GM18502 (cell line): ENCODE measurements around the gene ETV1.

Source experiments
- ATAC-seq: cut with Tn5 transposase; IDR thresholded peaks from one replicate; pipeline ENCODE4 v1.9.1; 2021; ENCODE audit warnings: mild to moderate bottlenecking; ENCODE audit not compliant: unreplicated experiment, poor library complexity

The ETV1 gene

GRCh38 chr7:13890793-13891192, 98.7 kb downstream of the ETV1 start:
- ATAC-seq: no peak

DNA sequence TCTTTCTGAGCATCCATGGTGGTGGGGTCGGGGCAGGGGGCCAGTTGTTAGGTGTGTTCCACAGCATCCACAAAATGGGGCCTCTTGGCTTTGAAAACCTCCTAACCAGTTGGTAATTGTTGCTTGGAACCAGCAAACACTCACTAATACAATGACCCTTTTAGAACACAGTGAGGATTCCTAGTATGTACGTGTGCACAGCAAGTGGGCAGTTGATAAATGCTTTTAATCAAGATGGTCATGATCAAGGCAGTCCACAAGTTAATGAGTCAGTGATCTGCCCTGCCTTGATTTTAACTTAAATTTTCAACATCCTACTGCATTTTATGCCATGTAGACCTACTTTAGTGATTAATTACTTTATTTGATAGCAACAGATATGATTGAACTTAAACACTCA, 103.1 kb downstream of the ETV1 start:
- no peak for ATAC-seq

- no peak for ATAC-seq
Measured at GRCh38 chr7:13882051-13882450, 107.4 kb downstream of the ETV1 start.

DNA sequence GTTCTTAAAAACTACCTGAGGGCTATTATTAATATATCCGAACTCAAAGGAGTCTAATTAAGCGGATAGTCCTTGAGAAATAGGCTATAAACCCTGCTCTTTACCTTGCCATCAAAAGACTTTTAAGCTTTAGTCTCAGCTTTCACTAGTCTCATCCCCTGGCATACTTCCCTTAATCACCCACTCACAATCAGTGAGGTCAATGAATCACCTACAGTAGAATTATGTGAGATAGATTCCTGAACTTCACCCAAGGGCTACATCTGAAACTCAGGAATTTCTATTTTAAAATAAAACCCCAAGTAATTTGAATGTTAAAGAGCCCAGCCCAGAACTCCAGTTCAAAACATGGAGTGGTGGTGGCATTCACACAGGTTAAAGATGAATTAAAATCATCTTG, 108.7 kb downstream of the ETV1 start:
- ATAC-seq: no peak

DNA sequence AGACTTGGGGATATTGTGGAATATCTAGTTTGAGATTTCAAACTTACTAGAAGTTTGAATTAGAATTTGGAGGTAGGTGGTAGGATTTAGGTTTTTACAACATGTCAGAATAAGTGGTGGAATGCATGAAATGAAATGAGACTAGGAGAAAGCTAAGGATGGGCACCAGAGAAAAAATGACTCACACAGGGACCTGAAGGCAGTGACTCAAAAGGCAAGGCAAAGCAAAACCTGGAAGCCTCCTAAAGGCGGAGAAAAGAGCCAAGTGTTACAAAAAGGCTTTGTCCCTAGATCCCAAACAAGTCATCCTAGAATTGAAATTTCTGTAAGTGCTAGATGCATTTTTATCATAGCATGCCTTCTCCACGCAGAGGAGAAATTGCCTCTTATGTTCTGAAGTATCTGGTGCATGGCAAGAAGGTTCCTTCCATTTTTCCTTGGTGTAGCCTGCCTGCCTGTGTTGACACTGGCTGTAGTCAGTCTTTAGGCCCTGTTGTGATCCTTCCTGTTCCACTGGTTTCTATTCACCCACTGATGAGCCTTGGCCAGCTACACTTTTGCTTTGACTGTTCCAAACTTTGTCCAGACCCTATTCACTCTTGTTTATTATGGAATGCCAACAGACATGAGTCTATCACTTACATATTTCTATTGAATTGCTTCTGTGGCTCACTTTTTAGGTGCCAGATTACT, 109.3 kb downstream of the ETV1 start:
- ATAC-seq: no peak

DNA sequence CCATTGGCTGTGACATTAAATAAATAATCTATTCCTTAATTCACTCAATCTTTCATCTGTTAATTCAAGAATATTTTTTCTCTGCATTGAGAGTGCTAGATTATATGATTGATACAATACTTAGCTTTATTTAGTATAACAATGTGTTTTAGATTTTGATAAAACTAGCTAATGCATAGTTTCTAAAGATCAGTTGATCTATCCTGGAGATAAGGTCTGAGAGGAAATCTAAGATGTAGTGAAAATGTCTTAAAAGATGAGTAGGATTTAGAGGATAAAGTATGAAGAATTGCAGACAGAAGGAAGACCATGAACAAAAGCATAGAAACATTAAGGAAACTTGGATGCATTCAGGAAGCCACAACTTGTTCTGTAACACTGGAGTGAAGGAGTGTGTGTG, 110.3 kb downstream of the ETV1 start:
- no peak for ATAC-seq

GRCh38 chr7:13878154-13878553, 111.3 kb downstream of the ETV1 start:
- ATAC-seq: no peak

- no peak for ATAC-seq
Measured at GRCh38 chr7:13875496-13876074, 113.9 kb downstream of the ETV1 start.

DNA sequence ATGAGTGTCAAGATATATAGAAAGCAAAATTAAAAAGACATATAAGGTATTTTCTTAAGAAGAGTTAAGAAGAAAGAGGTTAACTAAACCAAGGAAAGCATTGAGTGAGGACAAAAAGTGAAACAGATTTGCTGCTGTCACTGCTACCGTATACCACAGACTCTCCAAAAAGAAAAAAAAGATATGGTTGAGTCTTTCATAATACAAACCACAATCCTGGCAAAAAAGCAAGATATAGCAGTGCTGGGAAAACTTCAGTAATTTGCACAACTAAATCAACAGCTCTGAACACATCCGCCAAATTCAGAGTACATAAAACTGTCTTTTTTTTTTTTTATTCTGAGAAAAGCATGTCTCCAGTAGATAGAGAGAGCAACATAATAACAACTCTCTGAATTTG, 114.7 kb downstream of the ETV1 start:
- ATAC-seq: no peak

DNA sequence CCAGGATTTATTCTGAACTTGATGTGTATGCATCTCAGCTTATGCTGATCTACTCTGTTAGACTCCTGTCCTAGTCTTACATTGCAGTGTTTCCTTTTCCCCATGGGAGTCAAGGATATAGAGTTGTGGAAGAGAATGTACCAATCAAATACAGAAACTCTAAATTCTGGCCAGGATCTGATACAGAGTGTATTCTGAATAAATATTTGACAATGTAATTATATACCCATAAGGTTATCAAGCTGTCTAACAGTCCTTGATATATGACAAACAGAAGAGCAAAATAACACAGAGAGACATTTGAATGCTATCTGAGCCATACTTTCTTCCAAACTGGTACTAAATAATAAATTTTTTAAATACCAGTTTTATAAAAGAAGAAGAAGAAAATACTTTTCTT, 116.8 kb downstream of the ETV1 start:
- ATAC-seq: no peak

GRCh38 chr7:13871008-13871407, 118.5 kb downstream of the ETV1 start:
- no peak for ATAC-seq

DNA sequence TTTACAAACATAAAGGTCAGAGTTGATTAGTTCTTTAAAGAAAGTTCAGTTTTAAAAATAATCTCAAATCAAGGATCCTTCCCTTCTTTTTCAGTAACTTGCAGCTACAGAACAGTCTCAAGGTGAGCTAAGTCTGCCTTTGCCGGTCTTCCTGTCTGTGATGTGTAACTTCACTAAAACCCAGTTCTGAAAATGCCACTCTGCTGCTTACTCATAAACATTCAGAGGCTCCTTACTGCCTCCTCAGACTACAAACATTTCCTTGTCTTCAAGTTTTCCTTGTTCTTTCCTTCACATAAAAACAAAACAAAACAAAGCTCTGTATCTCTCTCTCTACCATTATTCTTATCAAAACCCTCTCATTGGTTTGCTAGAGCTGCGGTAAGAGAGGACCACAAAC, 128.7 kb downstream of the ETV1 start:
- no peak for ATAC-seq

- no peak for ATAC-seq
Measured at GRCh38 chr7:13856012-13856411, 133.5 kb downstream of the ETV1 start.

GRCh38 chr7:13852281-13852968, 137.0 kb downstream of the ETV1 start:
- ATAC-seq: no peak

- ATAC-seq: no peak
Measured at GRCh38 chr7:13851736-13852135, 137.7 kb downstream of the ETV1 start.

- ATAC-seq: peak; percentile 86
Measured at GRCh38 chr7:13850185-13850752, 139.2 kb downstream of the ETV1 start.

DNA sequence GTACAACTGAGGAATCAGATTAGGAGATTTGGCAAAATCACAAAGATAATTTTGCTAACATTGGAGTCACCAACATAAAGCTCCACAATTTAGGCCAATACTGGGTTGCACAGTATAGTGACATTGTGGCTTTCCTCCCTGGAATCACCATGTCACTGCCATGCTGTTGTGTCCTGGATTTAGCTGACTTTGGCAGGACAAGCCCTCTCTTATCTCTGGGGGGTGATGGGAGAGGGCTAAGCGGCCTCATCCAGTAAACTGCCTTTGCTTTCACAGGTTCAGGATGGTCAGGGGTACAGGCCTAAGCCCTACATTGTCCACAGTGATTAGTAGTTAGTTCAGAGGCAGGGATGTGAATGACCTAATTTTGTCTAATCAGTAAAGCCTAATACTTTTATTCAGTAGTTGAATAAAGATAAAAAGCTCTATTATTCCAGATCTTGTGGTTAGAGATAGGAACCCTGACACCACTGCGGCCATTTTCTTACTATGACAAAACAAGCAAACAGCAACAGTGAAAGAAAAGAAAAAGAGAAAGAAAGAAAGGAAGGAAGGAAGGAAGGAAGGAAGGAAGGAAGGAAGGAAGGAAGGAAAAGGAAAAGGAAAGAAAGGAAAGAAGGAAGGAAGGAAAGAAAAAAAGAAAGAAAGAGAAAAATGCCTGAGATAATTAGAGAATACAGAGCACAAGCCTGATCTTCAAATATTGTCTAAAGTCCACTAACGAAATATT, 140.1 kb downstream of the ETV1 start:
- ATAC-seq: no peak

- ATAC-seq: no peak
Measured at GRCh38 chr7:13848681-13849131, 140.8 kb downstream of the ETV1 start.

GRCh38 chr7:13846386-13846785, 143.1 kb downstream of the ETV1 start:
- ATAC-seq: no peak

GRCh38 chr7:13845601-13846000, 143.9 kb downstream of the ETV1 start:
- no peak for ATAC-seq

- no peak for ATAC-seq
Measured at GRCh38 chr7:13844954-13845353, 144.5 kb downstream of the ETV1 start.
